ENCODE results near the gene LCN12. TPM values are rescaled to one million over a fixed set of nuclear protein-coding genes. Genes with fewer than 3 reads are reported as not detected.

Gene LCN12
- total RNA-seq, 1 donor from 2014 or later: 1.1 TPM

- Mint-ChIP-seq H3K27me3 (ENCODE audit: low read depth) (peaks cover 7% of the 10 kb centered on the region), H3K9me3 (no peaks in the 10 kb centered on the region), H3K4me3 (no peak within 1 kb of the TSS), H3K4me1 (peaks cover 4% of the 10 kb centered on the region), H3K36me3 (ENCODE audit: low read depth) (no peaks in the 10 kb centered on the region), H3K27ac (ENCODE audit: unreplicated experiment) (no peak within 1 kb of the TSS)
- TF ChIP-seq CTCF (conservative IDR thresholded peaks at IDR 0.05): no peak
- no peak for DNase-seq (ENCODE audit: low read depth, low spot score)
These were observed 25.1 kb downstream of the LCN12 start, which contains the start of gene PTGDS for GRCh38 chr9:136977223-136977622. Gene PTGDS (plus strand): TSS chr9:136977504. CDS start chr9:136977579, 75 bp downstream.

- H3K4me3 Mint-ChIP-seq: no peak overlapping the region
- H3K27ac Mint-ChIP-seq (ENCODE audit: unreplicated experiment): no peak overlapping the region
- TF ChIP-seq CTCF (conservative IDR thresholded peaks at IDR 0.05): no peak
- no peaks in the 10 kb centered on the region for H3K9me3 Mint-ChIP-seq
- H3K4me1 Mint-ChIP-seq: peaks cover 4% of the 10 kb centered on the region
- no peaks in the 10 kb centered on the region for H3K36me3 Mint-ChIP-seq (ENCODE audit: low read depth)
- H3K27me3 Mint-ChIP-seq (ENCODE audit: low read depth): peaks cover 7% of the 10 kb centered on the region
- DNase-seq (ENCODE audit: low read depth, low spot score): no peak
These were observed 25.6 kb downstream of the LCN12 start for GRCh38 chr9:136977649-136978072.

GRCh38 chr9:136978073-136978864 lies 26.2 kb downstream of the LCN12 start:
- Mint-ChIP-seq H3K4me3 (no peak overlapping the region), H3K36me3 (ENCODE audit: low read depth) (no peaks in the 10 kb centered on the region), H3K9me3 (no peaks in the 10 kb centered on the region), H3K4me1 (peaks cover 4% of the 10 kb centered on the region), H3K27ac (ENCODE audit: unreplicated experiment) (no peak overlapping the region), H3K27me3 (ENCODE audit: low read depth) (peaks cover 7% of the 10 kb centered on the region)
- TF ChIP-seq CTCF (conservative IDR thresholded peaks at IDR 0.05): no peak
- DNase-seq (ENCODE audit: low read depth, low spot score): peak; percentile 64

- peaks cover 7% of the 10 kb centered on the region for H3K27me3 Mint-ChIP-seq (ENCODE audit: low read depth)
- no peak overlapping the region for H3K27ac Mint-ChIP-seq (ENCODE audit: unreplicated experiment)
- TF ChIP-seq CTCF (conservative IDR thresholded peaks at IDR 0.05): no peak
- no peaks in the 10 kb centered on the region for H3K36me3 Mint-ChIP-seq (ENCODE audit: low read depth)
- peaks cover 7% of the 10 kb centered on the region for H3K4me1 Mint-ChIP-seq
- no peaks in the 10 kb centered on the region for H3K9me3 Mint-ChIP-seq
- no peak for DNase-seq (ENCODE audit: low read depth, low spot score)
- no peak overlapping the region for H3K4me3 Mint-ChIP-seq
These were observed 26.9 kb downstream of the LCN12 start for GRCh38 chr9:136978865-136979544.

GRCh38 chr9:136979769-136980587 lies 27.9 kb downstream of the LCN12 start:
- H3K27ac Mint-ChIP-seq (ENCODE audit: unreplicated experiment): no peak overlapping the region
- no peaks in the 10 kb centered on the region for H3K36me3 Mint-ChIP-seq (ENCODE audit: low read depth)
- H3K4me1 Mint-ChIP-seq: peaks cover 8% of the 10 kb centered on the region
- TF ChIP-seq CTCF (conservative IDR thresholded peaks at IDR 0.05): no peak
- no peak overlapping the region for H3K4me3 Mint-ChIP-seq
- no peak for DNase-seq (ENCODE audit: low read depth, low spot score)
- peaks cover 7% of the 10 kb centered on the region for H3K27me3 Mint-ChIP-seq (ENCODE audit: low read depth)
- H3K9me3 Mint-ChIP-seq: no peaks in the 10 kb centered on the region
